GM19463 (cell line): ENCODE data around the gene DNAJC30.
"Not testable (repeated sequence)": the region's sequence is repeated elsewhere in the genome, so short reads cannot be mapped to it uniquely, and the experiment has no call there.

Experiments used
- ATAC-seq: cut with Tn5 transposase; IDR thresholded peaks from one replicate; pipeline ENCODE4 v1.9.1; 2021; ENCODE audit warnings: mild to moderate bottlenecking, moderate library complexity; ENCODE audit not compliant: unreplicated experiment

DNAJC30 gene

DNA sequence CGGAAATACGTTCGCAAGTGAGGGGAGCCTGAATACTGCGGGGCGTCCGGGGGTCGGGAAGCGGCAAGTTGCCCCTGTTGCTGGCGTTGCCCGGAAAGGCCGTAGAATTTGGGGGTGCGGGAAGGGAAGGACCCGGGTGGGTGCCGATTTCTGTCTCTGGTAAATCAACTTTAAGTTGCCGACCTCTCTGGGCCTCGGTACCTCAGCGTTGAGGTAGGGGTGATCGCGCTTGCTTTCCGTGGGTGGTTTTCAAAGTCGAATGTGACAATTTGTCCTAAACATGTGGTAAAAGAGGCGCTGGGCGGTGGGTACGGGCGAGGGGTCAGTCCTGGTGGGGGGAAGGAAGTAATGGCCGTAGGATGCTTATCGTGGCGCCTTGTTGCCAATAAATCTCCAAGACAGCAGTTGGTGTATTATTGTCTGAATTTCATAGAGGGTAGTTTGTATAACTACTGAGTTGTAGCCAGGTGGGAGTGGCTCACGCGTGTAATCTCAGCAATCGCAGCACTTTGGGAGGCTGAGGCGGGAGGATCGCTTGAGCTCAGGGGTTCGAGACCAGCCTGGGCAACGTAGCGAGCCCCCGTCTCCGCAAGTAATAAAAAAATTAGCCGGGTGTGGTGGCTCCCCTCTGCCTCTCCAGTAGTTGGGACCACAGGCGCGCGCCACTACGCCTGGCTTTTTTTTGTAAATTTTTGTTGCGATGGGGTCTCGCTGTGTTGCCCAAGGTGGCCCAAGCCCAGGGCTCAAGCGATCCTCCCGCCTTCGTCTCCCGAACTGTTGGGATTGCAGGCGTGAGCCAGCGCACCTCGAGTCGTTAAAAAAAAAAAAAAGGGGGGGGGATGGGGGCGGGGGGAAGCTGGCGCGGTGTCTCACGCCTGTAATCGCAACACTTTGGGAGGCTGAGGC is 788 bp upstream of the DNAJC30 start:
- ATAC-seq, result no peak

DNA sequence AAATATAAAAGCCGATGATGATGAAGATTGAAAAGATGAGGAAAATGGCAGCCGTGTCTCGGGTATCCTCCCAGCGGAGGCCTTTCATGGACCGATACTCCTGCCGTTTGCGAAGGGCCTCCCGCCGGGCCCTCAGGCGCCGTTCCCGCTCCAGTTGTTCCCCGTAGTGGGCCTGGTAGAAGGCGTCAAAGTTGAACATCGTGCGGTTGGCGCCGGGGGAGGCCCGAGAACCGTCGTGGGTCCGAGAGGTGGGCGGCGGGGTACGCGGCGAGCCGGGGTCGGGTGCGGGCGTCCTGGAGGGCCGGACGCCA is 553 bp downstream of the DNAJC30 start:
- no peak for ATAC-seq

DNA sequence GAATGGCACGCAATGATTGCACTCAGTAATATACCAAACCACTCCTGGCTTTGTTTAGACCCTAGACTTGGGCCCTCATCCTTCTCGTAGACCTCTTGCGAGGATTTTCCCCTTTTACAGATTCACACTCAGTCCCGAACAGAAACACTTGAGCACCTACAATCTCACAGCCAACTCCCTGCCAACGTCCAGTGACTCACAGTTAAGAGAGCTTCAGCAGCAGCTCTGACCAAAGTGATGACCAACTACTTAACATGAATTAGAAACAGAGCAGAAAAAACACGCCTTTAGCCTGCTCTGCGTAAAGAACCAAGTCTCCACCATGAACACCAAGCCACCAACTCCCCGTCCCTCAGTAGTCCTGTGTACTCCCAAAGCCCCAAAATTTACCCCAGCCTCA is 2.2 kb downstream of the DNAJC30 start:
- ATAC-seq, result no peak

DNA sequence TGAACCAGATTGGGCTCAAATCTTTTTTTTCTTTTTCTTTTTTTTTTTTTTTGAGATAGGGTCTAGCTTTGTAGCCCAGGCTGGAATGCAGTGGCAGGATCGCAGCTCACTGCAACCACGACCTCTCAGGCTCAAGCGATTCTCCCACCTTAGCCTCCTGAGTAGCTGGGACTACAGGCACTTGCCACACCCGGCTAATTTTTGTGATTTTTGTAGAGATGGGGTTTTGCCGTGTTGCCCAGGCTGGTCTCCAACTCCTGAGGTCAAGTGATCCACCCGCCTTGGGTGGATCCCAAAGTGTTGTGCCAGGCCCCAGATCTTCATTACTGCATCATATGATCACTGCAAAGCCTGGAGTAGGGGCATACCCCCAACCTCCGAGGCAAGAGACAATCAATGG is 2.8 kb downstream of the DNAJC30 start:
- ATAC-seq, result no peak

DNA sequence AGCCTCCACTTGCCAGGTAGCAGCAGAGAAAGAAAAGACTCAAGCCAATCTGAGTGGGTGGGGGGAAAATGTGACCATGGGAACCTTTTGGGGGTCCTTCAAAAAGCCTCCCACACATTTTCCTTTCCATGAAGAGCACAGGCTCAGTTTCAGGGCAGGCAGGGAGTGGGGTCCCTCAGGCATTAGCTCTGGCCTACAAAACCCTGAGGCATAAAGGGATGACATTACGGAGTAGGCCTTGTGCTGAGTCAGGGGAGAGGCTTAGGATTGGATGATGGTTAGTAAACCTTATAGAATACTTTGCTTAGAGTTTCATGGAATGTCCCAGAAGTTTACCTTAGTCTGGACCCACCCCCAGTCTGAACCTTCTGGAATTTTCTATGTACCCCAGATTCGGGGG is 3.5 kb downstream of the DNAJC30 start:
- no peak for ATAC-seq

DNA sequence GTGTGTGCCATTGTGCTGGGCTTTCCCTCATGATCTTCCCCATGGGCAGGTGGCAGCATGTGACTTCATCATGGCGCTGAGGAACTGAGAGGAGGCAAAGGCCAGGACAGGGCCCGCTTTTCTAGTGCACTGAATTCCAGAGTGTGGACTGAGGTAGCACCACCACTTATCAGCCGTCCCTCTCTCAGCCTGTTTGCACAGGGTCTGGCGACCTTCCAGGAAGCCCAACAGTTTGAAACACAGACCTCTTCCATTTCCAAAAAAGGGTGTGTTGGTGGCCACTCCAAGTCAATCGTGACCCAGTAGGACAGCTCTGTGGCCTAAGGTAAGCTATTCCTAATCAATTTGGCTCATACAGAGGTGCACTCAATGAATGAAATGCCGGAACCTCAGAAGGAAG is 4.4 kb downstream of the DNAJC30 start:
- ATAC-seq, result no peak

DNA sequence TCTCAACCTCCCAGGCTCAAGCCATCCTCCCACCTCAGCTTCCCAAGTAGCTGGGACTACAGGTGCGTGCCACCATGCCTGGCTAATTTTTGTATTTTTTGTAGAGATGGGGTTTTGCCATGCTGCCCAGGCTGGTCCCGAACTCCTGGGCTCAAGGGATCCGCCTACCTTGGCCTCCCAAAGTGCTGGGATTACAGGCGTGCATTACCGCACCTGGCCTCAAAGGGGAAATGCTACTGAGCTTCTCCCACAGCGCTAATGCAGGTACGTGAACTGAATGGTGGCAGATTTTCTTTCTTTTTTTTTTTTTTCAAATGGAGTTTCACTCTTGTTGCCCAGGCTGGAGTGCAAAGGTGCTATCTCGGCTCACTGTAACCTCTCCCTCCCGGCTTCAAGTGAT is 7.2 kb downstream of the DNAJC30 start:
- ATAC-seq, result not testable (repeated sequence)

DNA sequence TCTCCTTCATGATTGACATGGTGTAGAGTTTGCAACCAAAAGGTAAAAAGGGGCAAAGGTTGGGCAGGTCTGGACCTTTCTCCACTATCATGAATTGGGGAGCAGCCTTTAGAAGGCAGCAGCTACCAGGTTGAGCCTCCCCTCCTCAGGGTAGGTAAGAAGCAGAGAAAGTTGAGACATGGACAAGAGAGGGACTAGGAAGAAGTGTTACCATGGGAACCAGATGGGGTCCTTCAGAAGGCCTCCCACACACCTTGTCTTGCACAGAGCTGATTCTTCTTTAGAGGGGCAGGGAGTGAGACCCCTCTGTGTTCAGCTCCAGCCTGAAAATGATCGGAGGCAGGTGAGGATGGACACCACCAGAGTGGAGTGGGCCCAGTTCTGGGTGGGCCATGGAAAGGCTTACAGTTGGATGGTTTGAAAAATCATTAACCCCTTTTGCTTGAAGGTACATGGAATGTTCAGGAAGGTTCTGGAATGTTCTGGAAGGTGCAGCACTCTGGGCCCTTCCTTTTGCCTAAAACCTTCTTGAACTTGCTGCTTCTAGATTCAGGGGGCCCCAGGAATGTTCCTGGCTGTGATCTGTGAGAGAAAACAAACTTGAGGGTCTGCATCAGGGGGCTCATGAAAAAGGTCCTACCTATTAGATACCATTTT is 8.7 kb downstream of the DNAJC30 start:
- no peak for ATAC-seq

DNA sequence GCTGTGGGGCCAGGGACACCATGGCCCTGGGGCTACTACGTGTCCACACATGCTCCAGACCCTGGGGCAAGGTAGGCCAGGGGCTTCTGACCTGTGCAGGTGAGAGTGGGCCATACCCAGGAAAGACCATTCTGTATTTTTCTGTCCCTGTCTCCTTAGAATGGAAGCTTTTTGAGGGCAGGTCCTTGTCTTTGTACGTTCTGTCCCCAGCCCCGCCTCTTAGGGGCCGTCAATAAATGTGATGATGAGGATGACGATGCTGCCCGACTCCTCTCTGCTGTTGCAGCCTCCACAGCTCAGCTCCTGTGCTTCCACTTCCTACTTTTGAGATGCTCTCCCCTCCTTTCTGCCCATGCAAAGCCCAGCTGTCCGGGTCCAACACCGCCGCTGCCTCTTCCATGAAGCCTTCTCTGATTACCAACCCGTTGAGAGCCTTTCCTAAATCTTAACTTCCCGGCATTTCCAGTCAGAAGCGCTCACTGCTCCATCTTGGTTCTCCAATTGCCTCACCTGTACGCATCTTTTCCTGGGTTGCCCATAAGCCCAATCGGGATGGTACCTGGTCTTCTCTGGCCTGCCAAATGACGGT is 11.3 kb downstream of the DNAJC30 start:
- no peak for ATAC-seq

DNA sequence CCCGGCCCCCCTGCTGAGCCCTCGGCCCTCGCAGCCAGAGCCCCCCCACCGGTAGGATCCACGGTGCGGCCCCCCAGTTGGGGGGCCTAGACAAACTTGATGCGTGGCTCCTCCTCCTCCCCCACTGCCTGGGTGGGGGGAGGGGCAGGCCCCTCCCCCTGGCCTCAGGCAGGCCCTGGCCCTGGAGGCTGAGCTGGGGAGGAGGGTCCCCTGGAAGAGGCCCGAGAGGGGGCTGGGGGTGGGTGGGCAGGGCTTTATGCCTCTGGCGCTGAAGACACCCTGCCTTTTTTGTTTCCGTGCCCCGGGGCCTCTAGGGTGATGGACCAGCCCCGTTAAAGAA is 12.0 kb downstream of the DNAJC30 start:
- no peak for ATAC-seq

DNA sequence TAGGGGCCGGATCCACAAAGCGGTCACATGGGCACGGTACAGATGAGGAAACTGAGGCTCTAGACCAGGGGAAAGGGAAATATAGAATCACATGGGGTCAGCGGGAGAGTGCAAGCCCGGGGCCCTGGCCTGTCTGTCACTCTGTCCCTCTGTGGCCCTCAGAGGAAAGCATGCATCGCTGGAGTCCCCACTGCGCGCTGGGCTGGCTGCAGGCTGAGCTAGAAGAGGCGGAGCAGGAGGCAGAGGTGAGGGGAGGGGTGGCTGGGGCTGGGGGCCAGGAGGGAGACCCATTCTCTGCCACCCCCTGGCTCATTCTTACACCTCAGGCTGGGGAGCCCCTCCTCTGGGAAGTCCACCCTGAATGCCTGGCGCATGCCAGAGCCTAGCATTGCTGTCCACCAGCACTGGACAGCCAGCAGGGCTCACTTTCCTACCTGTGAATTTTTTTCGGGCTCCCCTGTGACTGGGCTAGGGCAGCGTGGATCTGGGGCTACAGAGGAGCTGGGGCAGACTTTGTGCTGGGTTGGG is 13.3 kb downstream of the DNAJC30 start:
- no peak for ATAC-seq

DNA sequence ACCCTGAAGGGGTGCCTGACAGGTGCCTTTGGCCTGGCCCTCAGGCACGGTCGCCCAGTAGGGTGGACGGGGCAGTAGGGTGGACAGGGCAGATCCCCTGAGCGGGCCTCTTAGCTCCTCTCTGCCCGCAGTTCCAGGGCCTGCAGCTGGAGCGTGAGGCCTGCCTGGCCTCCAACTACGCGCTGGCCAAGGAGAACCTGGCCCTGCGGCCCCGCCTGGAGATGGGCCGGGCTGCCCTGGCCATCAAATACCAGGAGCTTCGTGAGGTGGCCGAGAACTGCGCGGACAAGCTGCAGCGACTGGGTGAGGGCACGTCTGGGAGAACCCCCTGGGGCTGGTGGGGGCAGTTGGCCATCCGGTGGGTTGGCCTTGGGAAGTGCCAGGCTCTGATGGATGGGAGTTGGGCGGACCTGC is 14.0 kb downstream of the DNAJC30 start:
- ATAC-seq, result no peak

DNA sequence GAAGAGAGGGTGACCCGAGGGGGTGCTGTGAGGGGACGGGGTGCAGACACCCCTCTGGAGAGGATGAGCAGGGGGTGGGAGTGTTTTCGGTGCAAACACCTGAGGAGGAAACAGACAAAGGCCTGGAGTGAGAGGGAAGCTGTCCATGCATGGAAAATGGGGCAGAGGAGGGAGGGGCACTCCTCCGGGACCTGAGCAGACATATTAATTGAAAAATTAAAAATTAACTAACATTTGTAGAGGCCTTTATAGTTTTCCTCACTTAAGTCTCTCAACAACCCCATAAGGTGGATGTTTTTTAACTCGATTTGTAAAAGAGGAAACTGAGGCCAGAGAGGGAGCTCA is 14.4 kb downstream of the DNAJC30 start:
- no peak for ATAC-seq

DNA sequence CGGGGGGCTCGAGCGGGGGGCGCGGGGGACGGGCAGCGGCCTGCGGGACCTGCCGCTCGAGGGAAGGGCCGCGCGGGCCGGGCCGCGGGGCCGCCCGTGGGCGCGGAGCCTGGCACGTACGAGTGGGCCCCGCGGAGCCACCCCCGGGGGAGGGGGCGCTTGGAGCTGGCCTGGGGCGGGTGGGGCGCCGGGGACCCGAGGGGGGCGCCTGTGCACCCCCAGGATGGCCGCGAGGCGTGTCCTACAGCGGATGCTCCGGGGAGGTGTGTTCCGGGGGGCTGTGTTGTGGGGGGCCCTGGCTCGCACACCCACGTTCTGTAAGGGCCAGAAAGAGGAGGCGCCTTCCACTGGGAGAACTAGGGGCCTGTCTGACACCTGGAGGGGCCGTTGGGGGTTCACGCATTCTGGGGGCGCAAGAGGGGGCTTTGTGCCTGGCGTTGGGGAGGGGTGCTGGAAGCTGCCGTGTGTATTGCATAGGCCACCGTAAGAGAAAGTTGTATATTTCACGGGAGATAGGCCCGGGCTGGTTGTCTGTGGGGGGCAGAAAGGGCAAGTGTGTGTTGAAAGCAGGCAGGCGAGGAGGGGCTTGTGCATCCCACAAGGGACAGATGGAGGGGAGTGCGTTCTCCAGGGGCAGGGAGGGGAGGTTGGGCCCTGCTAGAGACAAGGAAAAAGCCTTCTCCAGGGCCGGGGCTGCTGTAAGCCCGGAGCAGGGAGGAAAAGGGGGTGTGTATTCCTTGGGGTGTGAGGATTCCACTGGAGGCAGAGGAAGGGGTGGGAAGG is 15.0 kb downstream of the DNAJC30 start:
- peak; percentile 8 for ATAC-seq

DNA sequence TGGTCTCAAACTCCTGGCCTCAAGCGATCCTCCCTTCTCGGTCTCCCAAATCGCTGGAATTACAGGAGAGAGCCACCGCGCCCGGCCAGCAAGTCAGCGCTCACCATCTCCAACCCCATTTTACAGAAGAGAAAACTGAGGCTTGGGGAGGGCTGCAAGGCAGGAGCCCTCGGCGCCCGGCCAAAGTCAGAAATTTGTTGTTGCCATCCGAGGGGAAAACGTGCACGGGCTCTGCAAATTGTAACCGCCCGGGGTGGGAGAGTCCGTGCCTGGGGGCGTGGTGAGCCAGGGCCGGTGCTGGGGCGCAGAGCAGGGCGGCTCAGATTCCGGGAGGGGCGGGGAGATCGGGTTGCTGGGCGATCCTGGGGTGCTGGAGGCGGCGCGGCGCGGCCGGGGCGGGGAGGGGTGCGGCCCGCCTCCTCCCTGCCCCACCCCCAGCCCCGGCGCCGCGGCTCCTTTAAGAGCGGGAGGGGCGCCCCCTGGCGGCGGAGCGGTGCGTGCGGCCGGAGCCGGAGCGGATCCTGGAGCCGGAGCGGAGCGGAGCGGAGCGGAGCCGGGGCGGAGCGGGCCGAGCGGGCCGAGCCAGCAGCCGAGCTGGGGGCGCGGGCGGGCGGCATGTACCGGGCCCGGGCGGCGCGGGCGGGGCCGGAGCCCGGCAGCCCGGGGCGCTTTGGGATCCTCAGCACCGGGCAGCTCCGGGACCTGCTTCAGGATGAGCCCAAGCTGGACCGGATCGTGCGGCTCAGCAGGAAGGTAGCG is 15.7 kb downstream of the DNAJC30 start, which contains the start of gene VPS37D:
Gene VPS37D, plus strand, starts transcription at position 488 of the 759 bp plus-strand sequence. Its CDS starts 128 bp downstream, at position 616.
- peak; percentile 98 for ATAC-seq

DNA sequence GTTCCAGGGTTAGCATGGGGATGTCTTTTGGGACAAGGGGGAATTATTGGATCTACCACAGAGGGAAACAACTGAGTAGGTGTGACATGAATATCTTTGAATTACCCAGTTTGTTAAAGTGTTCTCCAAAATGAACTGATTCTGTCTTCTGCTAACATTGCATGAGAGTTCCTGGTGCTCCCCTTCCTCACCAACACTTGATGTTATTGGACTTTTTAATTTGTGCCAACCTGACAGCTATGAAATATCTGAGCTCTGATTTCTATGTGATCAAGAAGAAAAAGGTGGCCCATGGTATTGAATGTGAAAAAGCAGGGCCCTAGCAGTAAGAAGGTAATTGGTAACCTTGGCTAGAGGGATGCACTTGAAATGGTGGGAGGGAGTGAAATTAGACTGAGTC is 20.2 kb downstream of the DNAJC30 start:
- ATAC-seq, result no peak

DNA sequence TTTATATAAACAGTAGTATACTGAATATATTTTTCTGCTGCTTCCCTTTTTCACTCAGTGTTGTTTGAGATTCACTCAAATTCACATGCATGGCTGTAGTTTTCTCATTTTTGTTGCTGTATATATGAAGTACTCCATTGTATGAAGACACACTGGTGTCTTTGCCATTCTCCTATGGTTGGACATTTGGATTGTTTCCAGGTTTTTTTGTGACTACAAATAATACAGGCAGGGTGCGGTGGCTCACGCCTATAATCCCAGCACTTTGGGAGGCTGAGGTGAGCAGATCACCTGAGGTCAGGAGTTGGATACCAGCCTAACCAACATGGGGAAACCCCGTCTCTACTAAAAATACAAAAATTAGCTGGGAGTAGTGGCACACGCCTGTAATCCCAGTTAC is 22.7 kb downstream of the DNAJC30 start:
- ATAC-seq, result not testable (repeated sequence)

DNA sequence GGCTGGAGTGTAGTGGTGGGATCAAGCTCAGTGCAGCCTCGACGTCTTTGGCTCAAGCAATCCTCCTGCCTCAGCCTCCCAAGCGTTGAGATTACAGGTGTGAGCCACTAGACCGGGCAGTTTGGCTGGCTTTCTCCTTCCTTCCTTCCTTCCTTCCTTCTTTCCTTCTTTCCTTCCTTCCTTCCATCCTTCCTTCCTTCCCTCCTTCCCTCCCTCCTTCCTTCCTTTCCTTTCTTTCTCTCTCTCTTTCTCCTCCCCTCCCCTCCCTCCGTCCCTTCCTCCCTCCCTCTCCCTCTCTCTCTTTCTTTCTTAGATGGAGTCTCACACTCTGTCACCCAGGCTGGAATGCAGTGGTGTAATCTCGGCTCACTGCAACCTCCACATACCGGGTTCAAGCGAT is 23.3 kb downstream of the DNAJC30 start:
- ATAC-seq, result no peak

DNA sequence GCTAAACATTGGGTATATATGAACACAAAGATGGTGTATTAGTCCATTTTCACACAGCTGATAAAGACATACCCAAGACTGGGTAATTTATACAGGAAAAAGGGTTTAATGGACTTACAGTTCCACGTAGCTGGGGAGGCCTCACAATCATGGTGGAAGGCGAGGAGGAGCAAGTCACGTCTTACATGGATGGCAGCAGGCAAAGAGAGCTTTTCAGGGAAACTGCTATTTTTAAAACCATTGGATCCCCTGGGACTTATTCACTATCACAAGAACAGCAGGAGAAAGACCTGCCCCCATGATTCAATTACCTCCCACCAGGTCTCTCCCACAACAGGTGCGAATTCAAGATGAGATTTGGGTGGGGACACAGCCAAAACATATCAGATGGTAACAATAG is 27.9 kb downstream of the DNAJC30 start:
- not testable (repeated sequence) for ATAC-seq

DNA sequence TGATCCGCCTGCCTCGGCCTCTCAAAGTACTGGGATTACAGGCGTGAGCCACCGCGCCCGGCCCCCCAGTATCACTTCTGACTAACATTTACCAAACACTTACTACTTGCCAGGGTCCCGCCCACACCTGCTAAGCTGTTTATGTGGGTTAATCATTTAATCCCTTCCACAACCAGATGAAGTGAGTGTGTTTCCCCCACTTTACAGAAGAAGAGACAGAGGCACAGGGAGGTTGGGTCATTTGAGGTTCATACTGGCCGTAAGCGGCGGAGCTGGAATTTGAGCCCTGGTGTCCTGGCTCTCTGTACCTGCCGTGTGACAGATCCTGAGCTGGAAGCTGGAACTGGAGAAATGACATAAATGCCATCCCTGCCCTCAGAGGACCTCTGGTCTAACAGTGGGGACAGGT is 30.7 kb downstream of the DNAJC30 start:
- no peak for ATAC-seq
